GM21526 (cell line): Measurements from ENCODE around the gene HEATR5A.
A peak's percentile ranks its signal among the peaks of the same experiment; 100 is the strongest.

Experiments used
- ATAC-seq: cut with Tn5 transposase; IDR thresholded peaks from one replicate; pipeline ENCODE4 v1.9.1; 2021; ENCODE audit warnings: moderate library complexity; ENCODE audit not compliant: unreplicated experiment, low FRiP score

Gene HEATR5A

GRCh38 chr14:31428011-31428410, 7.7 kb upstream of the HEATR5A start:
- ATAC-seq, result no peak

GRCh38 chr14:31426663-31427062, 6.3 kb upstream of the HEATR5A start:
- ATAC-seq, result no peak

- ATAC-seq, result no peak
Observed at GRCh38 chr14:31425905-31426304, 5.6 kb upstream of the HEATR5A start.

GRCh38 chr14:31421200-31421599, 850 bp upstream of the HEATR5A start:
- ATAC-seq, result no peak

- ATAC-seq, result peak; percentile 26
Observed at GRCh38 chr14:31419967-31420318, 407 bp downstream of the HEATR5A start.

GRCh38 chr14:31419179-31419966, 977 bp downstream of the HEATR5A start:
- ATAC-seq, result no peak

- no peak for ATAC-seq
Observed at GRCh38 chr14:31418440-31418839, 1.9 kb downstream of the HEATR5A start.

- ATAC-seq, result no peak
Observed at GRCh38 chr14:31414190-31414833, 6.0 kb downstream of the HEATR5A start.

GRCh38 chr14:31411218-31411727, 9.1 kb downstream of the HEATR5A start:
- no peak for ATAC-seq

- no peak for ATAC-seq
Observed at GRCh38 chr14:31410048-31410650, 10.2 kb downstream of the HEATR5A start.

- no peak for ATAC-seq
Observed at GRCh38 chr14:31408421-31408820, 11.9 kb downstream of the HEATR5A start.

GRCh38 chr14:31405599-31406232, 14.6 kb downstream of the HEATR5A start:
- no peak for ATAC-seq

- no peak for ATAC-seq
Observed at GRCh38 chr14:31405106-31405505, 15.2 kb downstream of the HEATR5A start.

- no peak for ATAC-seq
Observed at GRCh38 chr14:31403707-31404106, 16.6 kb downstream of the HEATR5A start.

GRCh38 chr14:31402764-31403439, 17.4 kb downstream of the HEATR5A start:
- ATAC-seq, result no peak

GRCh38 chr14:31401369-31401932, 18.9 kb downstream of the HEATR5A start:
- no peak for ATAC-seq

GRCh38 chr14:31400031-31400638, 20.2 kb downstream of the HEATR5A start:
- no peak for ATAC-seq

GRCh38 chr14:31395572-31396205, 24.7 kb downstream of the HEATR5A start:
- ATAC-seq, result no peak

- ATAC-seq, result no peak
Observed at GRCh38 chr14:31395119-31395518, 25.2 kb downstream of the HEATR5A start.
